WTC11 (cell line): ENCODE measurements around the gene ZFAND3. TPM values are rescaled to one million over a fixed set of nuclear protein-coding genes. Genes with fewer than 3 reads are reported as not detected.

Experiments used
- ATAC-seq: fragments of 200-7000 bp; cut with Tn5 transposase; 2 replicates; pipeline ENCODE4 v1.10.0; 2021; ENCODE audit warnings: mild to moderate bottlenecking, moderate library complexity
- CTCF ChIA-PET: fragments of 300-600 bp; sonication (Branson Sonifier 250); formaldehyde crosslinking; loops from one replicate; lab custom pipeline; 2021; ENCODE audit warnings: antibody characterized with exemption; lab: Charles Lee
- POLR2A ChIA-PET: fragments of 350-600 bp; sonication (Branson Sonifier 250); formaldehyde crosslinking; loops from one replicate; lab custom pipeline; 2021; ENCODE audit warnings: antibody characterized with exemption; lab: Charles Lee
- DNase-seq: peaks from one replicate; pipeline ENCODE4 v3.0.0; 2021; ENCODE audit warnings: low spot score
- H3K27ac Mint-ChIP-seq: 2 replicates; pipeline ENCODE4 v1.8.0; 2021; ENCODE audit warnings: mixed read lengths
- H3K27me3 Mint-ChIP-seq: 2 replicates; pipeline ENCODE4 v1.8.0; 2021; ENCODE audit warnings: low read depth, mild to moderate bottlenecking, moderate library complexity, mixed read lengths
- H3K36me3 Mint-ChIP-seq: 2 replicates; pipeline ENCODE4 v1.8.0; 2021; ENCODE audit warnings: mixed read lengths
- H3K4me1 Mint-ChIP-seq: 2 replicates; pipeline ENCODE4 v1.8.0; 2022; ENCODE audit warnings: mixed read lengths
- H3K4me3 Mint-ChIP-seq: 2 replicates; pipeline ENCODE4 v1.8.0; 2021; ENCODE audit warnings: mild to moderate bottlenecking, moderate library complexity, mixed read lengths
- H3K9me3 Mint-ChIP-seq: 2 replicates; pipeline ENCODE4 v1.8.0; 2021; ENCODE audit warnings: mixed read lengths
- ELF4 ChIP-seq: sonication (generic); formaldehyde crosslinking; IDR thresholded peaks from 2 replicates; pipeline ENCODE4 v1.8.1; 2022; ENCODE audit warnings: low read depth, mild to moderate bottlenecking, moderate library complexity, missing genetic modification reagents
- NFATC4 ChIP-seq: fragments of 250-450 bp; sonication (Bioruptor Pico); IDR thresholded peaks from 2 replicates; pipeline ENCODE4 v1.9.0; 2021; ENCODE audit warnings: mild to moderate bottlenecking
- RELA ChIP-seq: sonication (generic); formaldehyde crosslinking; IDR thresholded peaks from 2 replicates; pipeline ENCODE4 v1.8.1; 2022; ENCODE audit warnings: missing genetic modification reagents, mild to moderate bottlenecking, borderline replicate concordance
- SMAD4 ChIP-seq: sonication (generic); formaldehyde crosslinking; IDR thresholded peaks from 2 replicates; pipeline ENCODE4 v1.8.0; 2022; ENCODE audit warnings: mild to moderate bottlenecking, missing genetic modification reagents
- SOX15 ChIP-seq: fragments of 250-450 bp; sonication (Bioruptor Pico); IDR thresholded peaks from 2 replicates; pipeline ENCODE4 v1.9.0; 2021; ENCODE audit warnings: mild to moderate bottlenecking
- ZNF317 ChIP-seq: sonication (generic); formaldehyde crosslinking; IDR thresholded peaks from 2 replicates; pipeline ENCODE4 v1.8.1; 2023; ENCODE audit warnings: low read depth, mild to moderate bottlenecking, moderate library complexity, missing genetic modification reagents, borderline replicate concordance
- total RNA-seq: library from RNA; stranded (reverse); gene quantifications from 3 replicates; pipeline ENCODE4 v1.2.3, GENCODE V29; 2021
- TF ChIP-seq, protein P1 (sequence below): sonication (generic); formaldehyde crosslinking; IDR thresholded peaks from 2 replicates; pipeline ENCODE4 v1.8.0; 2023; ENCODE audit warnings: missing genetic modification reagents, mild to moderate bottlenecking, borderline replicate concordance
- TF ChIP-seq, protein P2 (sequence below): sonication (generic); formaldehyde crosslinking; IDR thresholded peaks from 2 replicates; pipeline ENCODE4 v1.8.1; 2023; ENCODE audit warnings: mild to moderate bottlenecking, missing genetic modification reagents, moderate library complexity
- TF ChIP-seq, protein P3 (sequence below): fragments of 250-450 bp; sonication (Bioruptor Pico); IDR thresholded peaks from 2 replicates; pipeline ENCODE4 v2.1.2; 2022; ENCODE audit warnings: mild to moderate bottlenecking, moderate library complexity
- TF ChIP-seq, protein P4 (sequence below): fragments of 250-450 bp; sonication (Bioruptor Pico); IDR thresholded peaks from 2 replicates; pipeline ENCODE4 v1.9.0; 2021; ENCODE audit warnings: mild to moderate bottlenecking

The ZFAND3 gene
- total RNA-seq, 1 experiment from 2014 or later: 50.3 TPM

DNA sequence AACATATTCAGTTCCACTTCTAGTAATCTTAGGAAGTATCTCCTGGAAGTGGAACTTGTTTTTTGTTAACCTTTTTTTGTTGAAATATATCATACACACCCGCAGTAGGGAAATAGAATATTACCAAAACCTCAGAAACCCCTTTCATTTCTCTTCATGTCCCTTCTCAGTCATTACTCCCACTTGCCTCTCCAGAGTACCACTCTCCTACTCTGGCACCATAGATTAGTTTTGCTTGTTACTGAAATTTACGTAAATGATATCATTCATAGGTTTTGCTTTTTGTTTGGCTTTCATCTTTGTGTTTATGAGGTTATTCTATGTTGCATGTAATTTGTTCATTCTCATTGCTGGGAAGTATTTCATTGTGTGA lies 52.8 kb downstream of the ZFAND3 start (continued):
- TF ChIP-seq, protein P1, sequence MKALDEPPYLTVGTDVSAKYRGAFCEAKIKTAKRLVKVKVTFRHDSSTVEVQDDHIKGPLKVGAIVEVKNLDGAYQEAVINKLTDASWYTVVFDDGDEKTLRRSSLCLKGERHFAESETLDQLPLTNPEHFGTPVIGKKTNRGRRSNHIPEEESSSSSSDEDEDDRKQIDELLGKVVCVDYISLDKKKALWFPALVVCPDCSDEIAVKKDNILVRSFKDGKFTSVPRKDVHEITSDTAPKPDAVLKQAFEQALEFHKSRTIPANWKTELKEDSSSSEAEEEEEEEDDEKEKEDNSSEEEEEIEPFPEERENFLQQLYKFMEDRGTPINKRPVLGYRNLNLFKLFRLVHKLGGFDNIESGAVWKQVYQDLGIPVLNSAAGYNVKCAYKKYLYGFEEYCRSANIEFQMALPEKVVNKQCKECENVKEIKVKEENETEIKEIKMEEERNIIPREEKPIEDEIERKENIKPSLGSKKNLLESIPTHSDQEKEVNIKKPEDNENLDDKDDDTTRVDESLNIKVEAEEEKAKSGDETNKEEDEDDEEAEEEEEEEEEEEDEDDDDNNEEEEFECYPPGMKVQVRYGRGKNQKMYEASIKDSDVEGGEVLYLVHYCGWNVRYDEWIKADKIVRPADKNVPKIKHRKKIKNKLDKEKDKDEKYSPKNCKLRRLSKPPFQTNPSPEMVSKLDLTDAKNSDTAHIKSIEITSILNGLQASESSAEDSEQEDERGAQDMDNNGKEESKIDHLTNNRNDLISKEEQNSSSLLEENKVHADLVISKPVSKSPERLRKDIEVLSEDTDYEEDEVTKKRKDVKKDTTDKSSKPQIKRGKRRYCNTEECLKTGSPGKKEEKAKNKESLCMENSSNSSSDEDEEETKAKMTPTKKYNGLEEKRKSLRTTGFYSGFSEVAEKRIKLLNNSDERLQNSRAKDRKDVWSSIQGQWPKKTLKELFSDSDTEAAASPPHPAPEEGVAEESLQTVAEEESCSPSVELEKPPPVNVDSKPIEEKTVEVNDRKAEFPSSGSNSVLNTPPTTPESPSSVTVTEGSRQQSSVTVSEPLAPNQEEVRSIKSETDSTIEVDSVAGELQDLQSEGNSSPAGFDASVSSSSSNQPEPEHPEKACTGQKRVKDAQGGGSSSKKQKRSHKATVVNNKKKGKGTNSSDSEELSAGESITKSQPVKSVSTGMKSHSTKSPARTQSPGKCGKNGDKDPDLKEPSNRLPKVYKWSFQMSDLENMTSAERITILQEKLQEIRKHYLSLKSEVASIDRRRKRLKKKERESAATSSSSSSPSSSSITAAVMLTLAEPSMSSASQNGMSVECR: no peak
- TF ChIP-seq, protein P2, sequence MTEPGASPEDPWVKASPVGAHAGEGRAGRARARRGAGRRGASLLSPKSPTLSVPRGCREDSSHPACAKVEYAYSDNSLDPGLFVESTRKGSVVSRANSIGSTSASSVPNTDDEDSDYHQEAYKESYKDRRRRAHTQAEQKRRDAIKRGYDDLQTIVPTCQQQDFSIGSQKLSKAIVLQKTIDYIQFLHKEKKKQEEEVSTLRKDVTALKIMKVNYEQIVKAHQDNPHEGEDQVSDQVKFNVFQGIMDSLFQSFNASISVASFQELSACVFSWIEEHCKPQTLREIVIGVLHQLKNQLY (CRISPR knock-in tag): no peak
- no peak for TF ChIP-seq NFATC4 (CRISPR knock-in tag)
- no peak for TF ChIP-seq ELF4 (CRISPR knock-in tag)
- no peak for TF ChIP-seq ZNF317 (CRISPR knock-in tag)
- TF ChIP-seq SMAD4 (CRISPR knock-in tag): no peak
- TF ChIP-seq SOX15 (CRISPR knock-in tag): no peak
- TF ChIP-seq, protein P3, sequence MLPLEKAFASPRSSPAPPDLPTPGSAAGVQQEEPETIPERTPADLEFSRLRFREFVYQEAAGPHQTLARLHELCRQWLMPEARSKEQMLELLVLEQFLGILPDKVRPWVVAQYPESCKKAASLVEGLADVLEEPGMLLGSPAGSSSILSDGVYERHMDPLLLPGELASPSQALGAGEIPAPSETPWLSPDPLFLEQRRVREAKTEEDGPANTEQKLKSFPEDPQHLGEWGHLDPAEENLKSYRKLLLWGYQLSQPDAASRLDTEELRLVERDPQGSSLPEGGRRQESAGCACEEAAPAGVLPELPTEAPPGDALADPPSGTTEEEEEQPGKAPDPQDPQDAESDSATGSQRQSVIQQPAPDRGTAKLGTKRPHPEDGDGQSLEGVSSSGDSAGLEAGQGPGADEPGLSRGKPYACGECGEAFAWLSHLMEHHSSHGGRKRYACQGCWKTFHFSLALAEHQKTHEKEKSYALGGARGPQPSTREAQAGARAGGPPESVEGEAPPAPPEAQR: no peak

DNA sequence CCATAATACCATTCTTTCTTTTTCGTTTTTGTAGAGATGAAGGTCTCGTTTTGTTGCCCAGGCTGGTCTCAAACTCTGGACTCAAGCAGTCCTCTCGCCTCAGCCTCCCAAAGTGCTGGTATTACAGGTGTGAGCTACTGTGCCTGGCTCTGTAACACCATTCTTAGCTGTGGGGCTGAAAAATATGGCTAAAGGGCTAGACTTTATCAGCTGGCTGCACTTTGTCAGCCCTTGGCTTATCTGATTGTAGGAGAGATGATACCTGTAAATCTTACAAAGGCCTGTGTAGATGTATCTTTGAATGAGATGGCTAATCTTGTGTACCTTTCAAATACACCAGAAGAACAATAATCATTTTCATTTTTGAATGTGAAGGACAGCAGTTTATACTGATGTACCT lies 55.2 kb downstream of the ZFAND3 start:
- Mint-ChIP-seq H3K9me3 (no peaks in the 10 kb centered on the region), H3K4me3 (no peak overlapping the region), H3K36me3 (0 out of 2 replicates have a peak, but pooled peaks cover 3% of the 10 kb centered on the region), H3K4me1 (peaks cover 52% of the 10 kb centered on the region), H3K27me3 (no peaks in the 10 kb centered on the region), H3K27ac (no peak overlapping the region)
- DNase-seq (no peak), ATAC-seq (no peak)
- no peak for TF ChIP-seq RELA (CRISPR knock-in tag)
- TF ChIP-seq, protein P1: no peak
- TF ChIP-seq, protein P4, sequence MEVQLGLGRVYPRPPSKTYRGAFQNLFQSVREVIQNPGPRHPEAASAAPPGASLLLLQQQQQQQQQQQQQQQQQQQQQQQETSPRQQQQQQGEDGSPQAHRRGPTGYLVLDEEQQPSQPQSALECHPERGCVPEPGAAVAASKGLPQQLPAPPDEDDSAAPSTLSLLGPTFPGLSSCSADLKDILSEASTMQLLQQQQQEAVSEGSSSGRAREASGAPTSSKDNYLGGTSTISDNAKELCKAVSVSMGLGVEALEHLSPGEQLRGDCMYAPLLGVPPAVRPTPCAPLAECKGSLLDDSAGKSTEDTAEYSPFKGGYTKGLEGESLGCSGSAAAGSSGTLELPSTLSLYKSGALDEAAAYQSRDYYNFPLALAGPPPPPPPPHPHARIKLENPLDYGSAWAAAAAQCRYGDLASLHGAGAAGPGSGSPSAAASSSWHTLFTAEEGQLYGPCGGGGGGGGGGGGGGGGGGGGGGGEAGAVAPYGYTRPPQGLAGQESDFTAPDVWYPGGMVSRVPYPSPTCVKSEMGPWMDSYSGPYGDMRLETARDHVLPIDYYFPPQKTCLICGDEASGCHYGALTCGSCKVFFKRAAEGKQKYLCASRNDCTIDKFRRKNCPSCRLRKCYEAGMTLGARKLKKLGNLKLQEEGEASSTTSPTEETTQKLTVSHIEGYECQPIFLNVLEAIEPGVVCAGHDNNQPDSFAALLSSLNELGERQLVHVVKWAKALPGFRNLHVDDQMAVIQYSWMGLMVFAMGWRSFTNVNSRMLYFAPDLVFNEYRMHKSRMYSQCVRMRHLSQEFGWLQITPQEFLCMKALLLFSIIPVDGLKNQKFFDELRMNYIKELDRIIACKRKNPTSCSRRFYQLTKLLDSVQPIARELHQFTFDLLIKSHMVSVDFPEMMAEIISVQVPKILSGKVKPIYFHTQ (CRISPR knock-in tag): no peak
- CTCF ChIA-PET: no interaction called here
- POLR2A ChIA-PET: no interaction called here
